Measurements from ENCODE around the gene KRT8.

DNA sequence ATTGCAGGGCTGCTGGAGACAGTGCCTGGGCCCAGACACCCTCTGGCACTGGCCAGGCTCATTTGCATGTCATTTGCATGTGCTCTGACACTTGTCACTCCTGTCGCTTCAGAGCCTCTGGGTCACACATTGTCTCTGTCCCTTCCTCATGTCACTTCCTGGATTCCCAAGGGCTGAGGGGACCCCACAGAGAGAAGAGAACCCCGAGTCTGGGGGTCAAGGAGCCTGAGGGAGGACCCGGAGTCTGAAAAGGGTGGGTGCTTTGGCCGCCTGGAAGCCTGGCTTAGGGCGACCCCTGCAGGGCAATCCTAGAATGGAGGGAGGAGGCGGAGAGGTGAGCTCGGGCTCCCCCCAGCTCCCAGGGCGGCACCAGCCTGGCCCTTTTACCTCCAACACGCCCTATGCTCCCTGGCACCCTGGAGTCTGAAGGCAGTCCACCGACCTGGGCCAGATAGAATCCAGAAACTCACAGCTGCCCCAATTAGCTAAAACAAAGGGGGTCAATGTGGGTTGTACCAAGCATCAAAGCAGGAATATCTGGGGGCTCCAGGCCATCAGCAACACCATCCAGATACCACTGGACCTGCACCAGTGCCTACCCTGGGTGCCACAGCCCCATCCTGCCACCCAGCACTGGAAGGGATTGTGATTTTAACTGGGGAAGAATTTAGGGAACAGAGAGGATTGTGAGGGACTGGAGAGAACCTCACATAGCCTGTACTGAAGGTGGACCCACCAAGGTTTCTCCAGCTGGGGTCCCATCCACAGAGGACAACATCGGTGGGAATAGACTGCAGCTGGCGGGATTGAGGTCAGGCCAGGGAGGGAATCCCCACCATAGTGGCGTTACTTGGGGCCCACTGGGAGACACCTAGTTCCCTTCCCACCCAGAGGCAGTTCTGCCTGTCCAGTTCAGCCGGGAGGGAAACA, 34.2 kb downstream of the KRT8 start:
- TF ChIP-seq, protein P1, sequence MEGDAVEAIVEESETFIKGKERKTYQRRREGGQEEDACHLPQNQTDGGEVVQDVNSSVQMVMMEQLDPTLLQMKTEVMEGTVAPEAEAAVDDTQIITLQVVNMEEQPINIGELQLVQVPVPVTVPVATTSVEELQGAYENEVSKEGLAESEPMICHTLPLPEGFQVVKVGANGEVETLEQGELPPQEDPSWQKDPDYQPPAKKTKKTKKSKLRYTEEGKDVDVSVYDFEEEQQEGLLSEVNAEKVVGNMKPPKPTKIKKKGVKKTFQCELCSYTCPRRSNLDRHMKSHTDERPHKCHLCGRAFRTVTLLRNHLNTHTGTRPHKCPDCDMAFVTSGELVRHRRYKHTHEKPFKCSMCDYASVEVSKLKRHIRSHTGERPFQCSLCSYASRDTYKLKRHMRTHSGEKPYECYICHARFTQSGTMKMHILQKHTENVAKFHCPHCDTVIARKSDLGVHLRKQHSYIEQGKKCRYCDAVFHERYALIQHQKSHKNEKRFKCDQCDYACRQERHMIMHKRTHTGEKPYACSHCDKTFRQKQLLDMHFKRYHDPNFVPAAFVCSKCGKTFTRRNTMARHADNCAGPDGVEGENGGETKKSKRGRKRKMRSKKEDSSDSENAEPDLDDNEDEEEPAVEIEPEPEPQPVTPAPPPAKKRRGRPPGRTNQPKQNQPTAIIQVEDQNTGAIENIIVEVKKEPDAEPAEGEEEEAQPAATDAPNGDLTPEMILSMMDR (conservative IDR thresholded peaks at IDR 0.05 in 1 of 2, IDR thresholded peaks at IDR 0.05 in 1 of 2; ENCODE audit: extremely low read depth in 1 of 2, insufficient read depth in 1 of 2, low read depth in 1 of 2, low read length in 2 of 2), result peak; percentile 57 to 74
- no peak for TF ChIP-seq EZH2 (IDR thresholded peaks at IDR 0.05; ENCODE audit: borderline replicate concordance, low read length)
